HepG2 (cell line): ENCODE results near the gene CABP4. TPM values are rescaled to one million over a fixed set of nuclear protein-coding genes. Genes with fewer than 3 reads are reported as not detected.
A peak's percentile ranks its signal among the peaks of the same experiment; 100 is the strongest.

ENCODE experiments used
- ATAC-seq: fragments of 200-7000 bp; cut with Tn5 transposase; 3 replicates; pipeline ENCODE4 v1.9.1; 2020; ENCODE audit warnings: mild to moderate bottlenecking, moderate library complexity
- BruUV-seq: library from RNA; stranded (reverse); fragments of 400-500 nt; replicated peaks from 2 replicates; lab custom pipeline; 2021; lab: Mats Ljungman, UMichigan
- CTCF ChIA-PET: fragments of 300-600 bp; formaldehyde crosslinking; extraction: SDS; loops from one replicate; lab custom pipeline; 2021; ENCODE audit warnings: low total read pairs, inconsistent platforms, low intra/inter-chr PET ratio; lab: Yijun Ruan, JAX
- POLR2A ChIA-PET: fragments of 350-600 bp; sonication (Branson Sonifier 250); formaldehyde crosslinking; loops from one replicate; lab custom pipeline; 2020; ENCODE audit warnings: antibody characterized with exemption, inconsistent platforms; lab: Yijun Ruan, JAX
- DNase-seq: peaks from one replicate; pipeline ENCODE4 v3.0.0-alpha.2; 2015; ENCODE audit warnings: low spot score
- FAIRE-seq: peaks from 3 replicates; lab custom pipeline; 2011; peaks lifted over from hg19 to GRCh38; lab: Jason Lieb, UNC
- H2AFZ ChIP-seq: one replicate; pipeline ENCODE4 v1.6.1; 2011; ENCODE audit warnings: low read length, inconsistent platforms
- H3K27ac ChIP-seq: fragments of 300-600 bp; 3 replicates; pipeline ENCODE4 v1.8.0; 2011; ENCODE audit warnings: mixed run types, mild to moderate bottlenecking, mixed read lengths, low read length, inconsistent platforms; ENCODE audit not compliant: insufficient read depth; ENCODE audit errors: extremely low read length
- H3K27me3 ChIP-seq, 2 experiments: fragments of 200-600 bp in 1 of 2; 2 replicates in 1 of 2; 3 replicates in 1 of 2; pipeline versions ENCODE4 v1.6.0 to v1.8.0; 2011; ENCODE audit warnings: low read length in 2 of 2, mild to moderate bottlenecking in 2 of 2, moderate library complexity in 2 of 2, inconsistent platforms in 1 of 2; ENCODE audit not compliant: insufficient read depth in 2 of 2, control insufficient read depth in 1 of 2
- H3K36me3 ChIP-seq, 2 experiments: fragments of 200-600 bp in 1 of 2; replicated peaks in 1 of 2; 2 replicates in 1 of 2; 3 replicates in 1 of 2; pipeline versions ENCODE4 v1.5.1 to v1.8.0; 2011; ENCODE audit warnings: low read length in 2 of 2, inconsistent platforms in 1 of 2; ENCODE audit not compliant: insufficient read depth in 2 of 2, control insufficient read depth in 1 of 2
- H3K4me1 ChIP-seq: 2 replicates; pipeline ENCODE4 v1.5.1; 2012; ENCODE audit warnings: low read length, inconsistent platforms; ENCODE audit not compliant: insufficient read depth
- H3K4me2 ChIP-seq: 2 replicates; pipeline ENCODE4 v1.6.0; 2011; ENCODE audit warnings: low read depth, low read length, inconsistent platforms
- H3K4me3 ChIP-seq, 3 experiments: fragments of 200-600 bp in 1 of 3; sonication (generic), shearing (Covaris generic) in 1 of 3; replicated peaks in 1 of 3; 2 replicates each; pipeline ENCODE4 v1.5.1; 2011 to 2016; ENCODE audit warnings: low read length in 3 of 3, inconsistent platforms in 2 of 3, low read depth in 2 of 3, mild to moderate bottlenecking in 2 of 3, control low read depth in 1 of 3, mixed read lengths in 1 of 3; ENCODE audit not compliant: insufficient read depth in 1 of 3
- H3K79me2 ChIP-seq: one replicate; pipeline ENCODE4 v1.6.1; 2011; ENCODE audit warnings: low read length, inconsistent platforms; ENCODE audit not compliant: insufficient read depth
- H3K9ac ChIP-seq: 2 replicates; pipeline ENCODE4 v1.6.0; 2011; ENCODE audit warnings: mild to moderate bottlenecking, low read depth, low read length, inconsistent platforms; ENCODE audit not compliant: insufficient read depth
- H3K9me3 ChIP-seq: 2 replicates; pipeline ENCODE4 v1.5.1; 2012; ENCODE audit warnings: mild to moderate bottlenecking, low read length
- H4K20me1 ChIP-seq: 2 replicates; pipeline ENCODE4 v1.6.0; 2011; ENCODE audit warnings: inconsistent platforms, mild to moderate bottlenecking, low read length, moderate library complexity; ENCODE audit not compliant: insufficient read depth
- AHR ChIP-seq: IDR thresholded peaks from 2 replicates; pipeline ENCODE4 v1.6.1; 2018; ENCODE audit warnings: missing genetic modification reagents, missing compliant biosample characterization
- ASH2L ChIP-seq: fragments of 300-600, 200-600 bp; sonication (generic); IDR thresholded peaks from 2 replicates; pipeline ENCODE4 v1.7.0; 2017; ENCODE audit warnings: low read depth, mild to moderate bottlenecking, moderate library complexity, mixed read lengths, low read length; ENCODE audit not compliant: insufficient read length
- DPF2 ChIP-seq: sonication (generic); formaldehyde crosslinking; IDR thresholded peaks from 2 replicates; pipeline ENCODE4 v1.4.0; 2020; ENCODE audit warnings: mild to moderate bottlenecking, low read depth, missing genetic modification reagents, borderline replicate concordance
- EP300 ChIP-seq, 3 experiments: sonication (generic) in 1 of 3; formaldehyde crosslinking in 1 of 3; IDR thresholded peaks; 2 replicates each; pipeline versions ENCODE4 v1.5.1 to v1.6.1; 2011 to 2020; ENCODE audit warnings: low read depth in 2 of 3, low read length in 2 of 3, borderline replicate concordance in 1 of 3, improper control_type of control experiment in 1 of 3, mild to moderate bottlenecking in 1 of 3, missing genetic modification reagents in 1 of 3, moderate library complexity in 1 of 3
- FOXA1 ChIP-seq, 2 experiments: fragments of 450-650 bp in 1 of 2; sonication (generic) in 1 of 2; formaldehyde crosslinking in 1 of 2; IDR thresholded peaks; 2 replicates each; pipeline versions ENCODE4 v1.4.0 to v1.6.1; 2016 to 2020; ENCODE audit warnings: missing genetic modification reagents in 1 of 2
- ISX ChIP-seq: sonication (generic); formaldehyde crosslinking; conservative IDR thresholded peaks from 2 replicates; pipeline ENCODE4 v1.5.0; 2020; ENCODE audit warnings: missing genetic modification reagents
- MAZ ChIP-seq, 2 experiments: sonication (generic) in 1 of 2; formaldehyde crosslinking in 1 of 2; IDR thresholded peaks; 2 replicates each; pipeline versions ENCODE4 v1.5.0 to v1.6.1; 2012 to 2020; ENCODE audit warnings: low read depth in 2 of 2, mild to moderate bottlenecking in 2 of 2, borderline replicate concordance in 1 of 2, improper control_type of control experiment in 1 of 2, low read length in 1 of 2, missing genetic modification reagents in 1 of 2, moderate library complexity in 1 of 2
- MYC ChIP-seq: sonication (generic); formaldehyde crosslinking; IDR thresholded peaks from 2 replicates; pipeline ENCODE4 v1.9.0; 2021; ENCODE audit warnings: missing genetic modification reagents, borderline replicate concordance
- SP4 ChIP-seq: sonication (generic); formaldehyde crosslinking; IDR thresholded peaks from 2 replicates; pipeline ENCODE4 v1.8.1; 2023; ENCODE audit warnings: mild to moderate bottlenecking, missing genetic modification reagents
- ZNF441 ChIP-seq: sonication (generic); formaldehyde crosslinking; IDR thresholded peaks from 2 replicates; pipeline ENCODE4 v1.7.0; 2021; ENCODE audit warnings: missing genetic modification reagents, borderline replicate concordance
- ZNF451 ChIP-seq: sonication (generic); formaldehyde crosslinking; IDR thresholded peaks from 2 replicates; pipeline ENCODE4 v1.5.0; 2020; ENCODE audit warnings: mild to moderate bottlenecking, missing genetic modification reagents
- ZNF678 ChIP-seq: sonication (generic); formaldehyde crosslinking; IDR thresholded peaks from 2 replicates; pipeline ENCODE4 v1.4.0; 2020; ENCODE audit warnings: mild to moderate bottlenecking, missing genetic modification reagents
- WGBS: methylation state at CpG from one replicate; pipeline ENCODE4 v1.1.6; 2017; ENCODE audit warnings: low lambda C conversion rate; 5-methylcytosine and 5-hydroxymethylcytosine counted together
- in situ Hi-C: cut with HindIII; loops from 2 replicates; pipeline ENCODE4 v1.10.0; 2017; ENCODE audit warnings: low pct_unique_long_range_greater_than_20kb; ENCODE audit not compliant: extremely low pct_ligation_motif_present
- intact Hi-C: fragments of 100-400 bp; cut with micrococcal nuclease; formaldehyde crosslinking; loops from one replicate; pipeline ENCODE4 v1.10.0; 2022; ENCODE audit not compliant: unreplicated experiment
- polyA plus RNA-seq, 8 experiments: library from polyadenylated mRNA; depleted of rRNA in 3 of 8; stranded (reverse) in 7 of 8; unstranded in 1 of 8; fragments of >200 nt; fragmentation: Illumina TruSeq in 4 of 8; extraction: Trizol in 4 of 8; gene quantifications; 2 replicates each; pipeline versions ENCODE4 v1.2.1 to v1.2.3, GENCODE V29; 2011 to 2016; ENCODE audit warnings: low read depth in 4 of 8, missing spikeins in 1 of 8, mixed read lengths in 1 of 8; ENCODE audit not compliant: insufficient read depth in 1 of 8
- total RNA-seq, 5 experiments: library from RNA; depleted of rRNA; stranded (reverse); fragments of >200 nt; fragmentation: Illumina TruSeq; extraction: Trizol; gene quantifications; 2 replicates each; pipeline ENCODE4 v1.2.3, GENCODE V29; 2016; ENCODE audit warnings: low read depth in 1 of 5
- TF ChIP-seq, protein P1 (sequence below): sonication (generic); formaldehyde crosslinking; IDR thresholded peaks from 2 replicates; pipeline ENCODE4 v1.4.0; 2020; ENCODE audit warnings: missing genetic modification reagents
- TF ChIP-seq, protein P2 (sequence below): sonication (generic); formaldehyde crosslinking; IDR thresholded peaks from 2 replicates; pipeline ENCODE4 v1.5.0; 2020; ENCODE audit warnings: mild to moderate bottlenecking, missing genetic modification reagents
- TF ChIP-seq, protein P3 (sequence below): sonication (generic); formaldehyde crosslinking; IDR thresholded peaks from 2 replicates; pipeline ENCODE4 v1.4.0; 2020; ENCODE audit warnings: mild to moderate bottlenecking, low read depth, missing genetic modification reagents

Gene CABP4
- total and polyA plus RNA-seq, 2 of the 13 experiments (the other 11 are each of a cell fraction or from before 2014, with no cell fraction given): not detected

DNA sequence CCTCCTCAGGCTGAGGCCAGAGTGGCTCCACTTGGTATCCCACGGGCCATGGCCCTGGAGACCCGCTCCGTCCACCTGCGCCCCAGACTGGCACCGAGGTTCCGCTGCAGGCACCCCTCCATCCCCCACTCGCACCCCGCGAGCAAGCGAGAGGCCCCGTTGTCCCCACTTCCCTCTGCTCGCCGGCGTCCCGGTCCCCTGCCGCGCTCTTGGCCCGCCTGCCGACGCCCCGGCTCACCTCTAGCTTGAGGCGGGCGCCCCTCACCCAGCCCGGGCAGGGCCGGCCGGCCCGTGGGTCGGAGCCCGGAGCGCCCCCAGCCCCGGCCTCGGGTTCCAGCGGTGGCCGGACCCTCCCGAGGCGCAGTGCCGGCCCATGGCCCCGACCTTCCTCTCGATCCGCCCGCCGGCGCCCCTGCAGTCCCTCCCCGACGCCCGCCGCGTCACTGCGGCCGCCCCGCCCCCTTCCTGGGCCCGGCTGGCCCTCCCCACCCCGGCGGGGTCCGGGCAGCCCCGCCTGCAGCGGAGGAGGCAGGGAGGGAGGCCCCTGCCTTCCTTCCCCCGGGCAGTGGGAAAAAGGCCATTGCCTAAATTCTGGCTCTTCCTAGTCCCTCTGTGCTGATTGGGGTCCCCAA lies 49.9 kb downstream of the CABP4 start, which contains the start of gene PITPNM1:
PITPNM1 (minus strand) TSS at position 414 of the 632 bp plus-strand sequence. CDS start 1,183 bp downstream, outside the sequence.
- H3K36me3 ChIP-seq: no peaks in the 10 kb centered on the region
- ChIA-PET POLR2A (interaction anchor here (0.9 to 1.3 kb wide), 4 partner anchors 14 to 151 kb away, joined by 3 to 6 read pairs (median 4); partner anchors contain the start of genes AIP and PPP1CA), CTCF (interaction anchor here (2.1 to 2.2 kb wide), 2 partner anchors 104 to 115 kb away, joined by 6 to 18 read pairs; partner anchors contain the start of gene PPP1CA)
- peak within 1 kb of the TSS; percentile 72 for H3K9ac ChIP-seq
- peaks cover 42% of the 10 kb centered on the region for H3K4me1 ChIP-seq
- H3K27ac ChIP-seq: peak within 1 kb of the TSS; percentile 65
- no peak for FAIRE-seq
- peak within 1 kb of the TSS; percentile 54 to 91 (median 82) for H3K4me3 ChIP-seq
- H3K9me3 ChIP-seq: no peaks in the 10 kb centered on the region
- in situ Hi-C loops: loop anchor here (5.0 kb wide), 1 partner anchor 103 kb away; the partner anchor contains the start of genes PPP1CA and TBC1D10C
- DNase-seq: peak; percentile 29
- H3K79me2 ChIP-seq: peaks cover 10% of the 10 kb centered on the region
- BruUV-seq: no TSS peak
- H3K27me3 ChIP-seq: no peaks in the 10 kb centered on the region
- ATAC-seq: peak; percentile 16
- intact Hi-C loops: loop anchor here (1.0 kb wide), 1 partner anchor 116 kb away; no protein-coding TSS in a partner anchor
- no peaks in the 10 kb centered on the region for H4K20me1 ChIP-seq
- no peak within 1 kb of the TSS for H2AFZ ChIP-seq
- peak within 1 kb of the TSS; percentile 95 for H3K4me2 ChIP-seq
- WGBS: 1% methylated on average over 17 of the region's 58 CpGs
- TF ChIP-seq, protein P1, sequence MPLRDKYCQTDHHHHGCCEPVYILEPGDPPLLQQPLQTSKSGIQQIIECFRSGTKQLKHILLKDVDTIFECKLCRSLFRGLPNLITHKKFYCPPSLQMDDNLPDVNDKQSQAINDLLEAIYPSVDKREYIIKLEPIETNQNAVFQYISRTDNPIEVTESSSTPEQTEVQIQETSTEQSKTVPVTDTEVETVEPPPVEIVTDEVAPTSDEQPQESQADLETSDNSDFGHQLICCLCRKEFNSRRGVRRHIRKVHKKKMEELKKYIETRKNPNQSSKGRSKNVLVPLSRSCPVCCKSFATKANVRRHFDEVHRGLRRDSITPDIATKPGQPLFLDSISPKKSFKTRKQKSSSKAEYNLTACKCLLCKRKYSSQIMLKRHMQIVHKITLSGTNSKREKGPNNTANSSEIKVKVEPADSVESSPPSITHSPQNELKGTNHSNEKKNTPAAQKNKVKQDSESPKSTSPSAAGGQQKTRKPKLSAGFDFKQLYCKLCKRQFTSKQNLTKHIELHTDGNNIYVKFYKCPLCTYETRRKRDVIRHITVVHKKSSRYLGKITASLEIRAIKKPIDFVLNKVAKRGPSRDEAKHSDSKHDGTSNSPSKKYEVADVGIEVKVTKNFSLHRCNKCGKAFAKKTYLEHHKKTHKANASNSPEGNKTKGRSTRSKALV (CRISPR knock-in tag): 0 out of 2 replicates have a peak, but pooled peaks have one; percentile 44
- TF ChIP-seq ZNF451 (CRISPR knock-in tag) (0 out of 2 replicates have a peak, but pooled peaks have one; percentile 21), SP4 (CRISPR knock-in tag) (peak; percentile 55; the same call in 1 of the 2 replicates), ZNF441 (CRISPR knock-in tag) (0 out of 2 replicates have a peak, but pooled peaks have one; percentile 27), MYC (CRISPR knock-in tag) (0 out of 2 replicates have a peak, but pooled peaks have one; percentile 8), MAZ (IDR thresholded peaks at IDR 0.05; ENCODE audit: borderline replicate concordance, low read depth, low read length) (peak; percentile 36; the same call in 1 of the 2 replicates), MAZ (CRISPR knock-in tag; IDR thresholded peaks at IDR 0.05; ENCODE audit: low read depth) (no peak), ISX (no peak), EP300 (IDR thresholded peaks at IDR 0.05; ENCODE audit: low read depth in 2 of 2, low read length in 2 of 2) (no peak), EP300 (CRISPR knock-in tag; IDR thresholded peaks at IDR 0.05; ENCODE audit: borderline replicate concordance) (no peak), ZNF678 (CRISPR knock-in tag) (no peak), AHR (CRISPR knock-in tag) (no peak), FOXA1 (IDR thresholded peaks at IDR 0.05) (no peak), FOXA1 (CRISPR knock-in tag; IDR thresholded peaks at IDR 0.05) (no peak), DPF2 (CRISPR knock-in tag) (no peak), ASH2L (no peak)
- TF ChIP-seq, protein P2, sequence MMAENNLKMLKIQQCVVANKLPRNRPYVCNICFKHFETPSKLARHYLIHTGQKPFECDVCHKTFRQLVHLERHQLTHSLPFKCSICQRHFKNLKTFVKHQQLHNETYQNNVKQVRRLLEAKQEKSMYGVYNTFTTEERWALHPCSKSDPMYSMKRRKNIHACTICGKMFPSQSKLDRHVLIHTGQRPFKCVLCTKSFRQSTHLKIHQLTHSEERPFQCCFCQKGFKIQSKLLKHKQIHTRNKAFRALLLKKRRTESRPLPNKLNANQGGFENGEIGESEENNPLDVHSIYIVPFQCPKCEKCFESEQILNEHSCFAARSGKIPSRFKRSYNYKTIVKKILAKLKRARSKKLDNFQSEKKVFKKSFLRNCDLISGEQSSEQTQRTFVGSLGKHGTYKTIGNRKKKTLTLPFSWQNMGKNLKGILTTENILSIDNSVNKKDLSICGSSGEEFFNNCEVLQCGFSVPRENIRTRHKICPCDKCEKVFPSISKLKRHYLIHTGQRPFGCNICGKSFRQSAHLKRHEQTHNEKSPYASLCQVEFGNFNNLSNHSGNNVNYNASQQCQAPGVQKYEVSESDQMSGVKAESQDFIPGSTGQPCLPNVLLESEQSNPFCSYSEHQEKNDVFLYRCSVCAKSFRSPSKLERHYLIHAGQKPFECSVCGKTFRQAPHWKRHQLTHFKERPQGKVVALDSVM: peak; percentile 78
- TF ChIP-seq, protein P3, sequence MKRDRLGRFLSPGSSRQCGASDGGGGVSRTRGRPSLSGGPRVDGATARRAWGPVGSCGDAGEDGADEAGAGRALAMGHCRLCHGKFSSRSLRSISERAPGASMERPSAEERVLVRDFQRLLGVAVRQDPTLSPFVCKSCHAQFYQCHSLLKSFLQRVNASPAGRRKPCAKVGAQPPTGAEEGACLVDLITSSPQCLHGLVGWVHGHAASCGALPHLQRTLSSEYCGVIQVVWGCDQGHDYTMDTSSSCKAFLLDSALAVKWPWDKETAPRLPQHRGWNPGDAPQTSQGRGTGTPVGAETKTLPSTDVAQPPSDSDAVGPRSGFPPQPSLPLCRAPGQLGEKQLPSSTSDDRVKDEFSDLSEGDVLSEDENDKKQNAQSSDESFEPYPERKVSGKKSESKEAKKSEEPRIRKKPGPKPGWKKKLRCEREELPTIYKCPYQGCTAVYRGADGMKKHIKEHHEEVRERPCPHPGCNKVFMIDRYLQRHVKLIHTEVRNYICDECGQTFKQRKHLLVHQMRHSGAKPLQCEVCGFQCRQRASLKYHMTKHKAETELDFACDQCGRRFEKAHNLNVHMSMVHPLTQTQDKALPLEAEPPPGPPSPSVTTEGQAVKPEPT: no peak
